Ovary (tissue), 3 donors: ENCODE results near the gene FAM117A.

Source experiments
- EP300 ChIP-seq: sonication (generic); formaldehyde crosslinking; IDR thresholded peaks from one replicate; pipeline ENCODE4 v1.6.1; 2017; ENCODE audit warnings: antibody characterized with exemption
- POLR2A ChIP-seq: fragments of 450-650 bp; IDR thresholded peaks from one replicate; pipeline ENCODE4 v1.6.1; 2017; ENCODE audit warnings: antibody characterized with exemption, mild to moderate bottlenecking, moderate library complexity
- TF ChIP-seq, protein P1 (sequence below), 3 donors: fragments of 450-650 bp in 2 of 3; fragments of 200-600 bp in 1 of 3; IDR thresholded peaks; one replicate each; pipeline versions ENCODE4 v1.5.1 to v1.8.0; 2016 to 2022; ENCODE audit warnings: antibody characterized with exemption in 3 of 3, mild to moderate bottlenecking in 1 of 3
- donor health status: DM: no; HTN: no; CAD: no.

- TF ChIP-seq, protein P1, sequence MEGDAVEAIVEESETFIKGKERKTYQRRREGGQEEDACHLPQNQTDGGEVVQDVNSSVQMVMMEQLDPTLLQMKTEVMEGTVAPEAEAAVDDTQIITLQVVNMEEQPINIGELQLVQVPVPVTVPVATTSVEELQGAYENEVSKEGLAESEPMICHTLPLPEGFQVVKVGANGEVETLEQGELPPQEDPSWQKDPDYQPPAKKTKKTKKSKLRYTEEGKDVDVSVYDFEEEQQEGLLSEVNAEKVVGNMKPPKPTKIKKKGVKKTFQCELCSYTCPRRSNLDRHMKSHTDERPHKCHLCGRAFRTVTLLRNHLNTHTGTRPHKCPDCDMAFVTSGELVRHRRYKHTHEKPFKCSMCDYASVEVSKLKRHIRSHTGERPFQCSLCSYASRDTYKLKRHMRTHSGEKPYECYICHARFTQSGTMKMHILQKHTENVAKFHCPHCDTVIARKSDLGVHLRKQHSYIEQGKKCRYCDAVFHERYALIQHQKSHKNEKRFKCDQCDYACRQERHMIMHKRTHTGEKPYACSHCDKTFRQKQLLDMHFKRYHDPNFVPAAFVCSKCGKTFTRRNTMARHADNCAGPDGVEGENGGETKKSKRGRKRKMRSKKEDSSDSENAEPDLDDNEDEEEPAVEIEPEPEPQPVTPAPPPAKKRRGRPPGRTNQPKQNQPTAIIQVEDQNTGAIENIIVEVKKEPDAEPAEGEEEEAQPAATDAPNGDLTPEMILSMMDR (IDR thresholded peaks at IDR 0.05) = no peak
- TF ChIP-seq POLR2A (no peak), EP300 (no peak)
These were observed 739 bp upstream of the FAM117A start for GRCh38 chr17:49764559-49765180.
